ENCODE data around the gene RASGEF1C.

DNA sequence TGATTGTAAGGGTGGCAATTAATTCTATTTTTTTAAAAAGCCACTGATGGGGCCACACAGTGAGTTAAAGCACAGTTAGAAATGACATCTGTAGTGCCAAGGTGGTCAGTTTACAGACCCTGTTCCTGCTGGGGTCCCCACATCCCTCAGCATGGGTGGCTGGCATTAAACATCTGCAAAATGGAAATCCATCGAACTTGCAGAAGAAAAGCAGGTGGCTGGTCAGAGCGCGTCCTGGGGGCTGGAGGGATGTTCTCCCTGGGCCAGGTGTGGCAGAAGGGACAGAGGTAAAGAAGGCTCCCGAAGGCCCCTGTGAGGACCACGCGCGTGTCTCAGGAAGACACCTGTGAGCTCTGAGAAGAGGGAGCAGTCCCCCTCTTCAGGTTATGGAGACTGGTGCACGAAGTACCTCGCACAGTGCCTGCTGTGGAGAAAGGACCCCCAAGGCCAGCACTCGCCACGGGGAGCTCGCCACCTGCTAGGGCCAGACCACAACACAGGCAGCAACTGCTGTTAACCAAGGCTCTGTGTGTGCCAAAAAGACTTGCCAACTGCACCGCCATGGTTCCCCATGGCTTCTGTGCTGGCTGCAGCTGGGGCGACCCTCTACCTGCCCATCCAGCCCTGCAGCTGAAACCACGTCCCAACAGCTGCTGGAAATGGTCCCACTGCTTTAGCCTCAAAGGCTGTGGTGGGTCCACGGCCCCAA is 65.2 kb downstream of the RASGEF1C start:
- no peak for TF ChIP-seq POLR2A (IDR thresholded peaks at IDR 0.05)
- TF ChIP-seq, protein P1, sequence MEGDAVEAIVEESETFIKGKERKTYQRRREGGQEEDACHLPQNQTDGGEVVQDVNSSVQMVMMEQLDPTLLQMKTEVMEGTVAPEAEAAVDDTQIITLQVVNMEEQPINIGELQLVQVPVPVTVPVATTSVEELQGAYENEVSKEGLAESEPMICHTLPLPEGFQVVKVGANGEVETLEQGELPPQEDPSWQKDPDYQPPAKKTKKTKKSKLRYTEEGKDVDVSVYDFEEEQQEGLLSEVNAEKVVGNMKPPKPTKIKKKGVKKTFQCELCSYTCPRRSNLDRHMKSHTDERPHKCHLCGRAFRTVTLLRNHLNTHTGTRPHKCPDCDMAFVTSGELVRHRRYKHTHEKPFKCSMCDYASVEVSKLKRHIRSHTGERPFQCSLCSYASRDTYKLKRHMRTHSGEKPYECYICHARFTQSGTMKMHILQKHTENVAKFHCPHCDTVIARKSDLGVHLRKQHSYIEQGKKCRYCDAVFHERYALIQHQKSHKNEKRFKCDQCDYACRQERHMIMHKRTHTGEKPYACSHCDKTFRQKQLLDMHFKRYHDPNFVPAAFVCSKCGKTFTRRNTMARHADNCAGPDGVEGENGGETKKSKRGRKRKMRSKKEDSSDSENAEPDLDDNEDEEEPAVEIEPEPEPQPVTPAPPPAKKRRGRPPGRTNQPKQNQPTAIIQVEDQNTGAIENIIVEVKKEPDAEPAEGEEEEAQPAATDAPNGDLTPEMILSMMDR (IDR thresholded peaks at IDR 0.05) = no peak

Measured in Peyer's patch (tissue), 4 donors.